Ovary (tissue), 9 donors: ENCODE results near the gene STMP1. TPM values are rescaled to one million over a fixed set of nuclear protein-coding genes. Genes with fewer than 3 reads are reported as not detected.

Experiments
- DNase-seq, 5 donors: peaks; one replicate each; pipeline ENCODE4 v3.0.0-alpha.2; 2019 to 2020
- H3K27ac ChIP-seq, 2 donors: fragments of 200-600 bp; one replicate each; pipeline versions ENCODE4 v1.5.1 to v1.8.0; 2019 to 2022
- H3K27me3 ChIP-seq: fragments of 200-600 bp; one replicate; pipeline ENCODE4 v1.8.0; 2022
- H3K36me3 ChIP-seq: fragments of 200-600 bp; sonication (generic); one replicate; pipeline ENCODE4 v1.5.1; 2019
- H3K4me1 ChIP-seq: one replicate; pipeline ENCODE4 v1.8.1; 2013; ENCODE audit warnings: mild to moderate bottlenecking, moderate library complexity; ENCODE audit not compliant: insufficient read depth
- H3K4me3 ChIP-seq: fragments of 200-600 bp; sonication (generic); one replicate; pipeline ENCODE4 v1.5.1; 2017
- H3K9me3 ChIP-seq, 2 donors: fragments of 200-600 bp in 1 of 2; sonication (generic) in 1 of 2; one replicate each; pipeline versions ENCODE4 v1.5.1 to v1.8.1; 2013 to 2019; ENCODE audit warnings: mild to moderate bottlenecking in 1 of 2, moderate library complexity in 1 of 2
- CTCF ChIP-seq, 3 donors: fragments of 450-650 bp in 2 of 3; fragments of 200-600 bp in 1 of 3; IDR thresholded peaks; one replicate each; pipeline versions ENCODE4 v1.5.1 to v1.8.0; 2016 to 2022; ENCODE audit warnings: antibody characterized with exemption in 3 of 3, mild to moderate bottlenecking in 1 of 3
- EP300 ChIP-seq: sonication (generic); formaldehyde crosslinking; IDR thresholded peaks from one replicate; pipeline ENCODE4 v1.6.1; 2017; ENCODE audit warnings: antibody characterized with exemption
- POLR2A ChIP-seq: fragments of 450-650 bp; IDR thresholded peaks from one replicate; pipeline ENCODE4 v1.6.1; 2017; ENCODE audit warnings: antibody characterized with exemption, mild to moderate bottlenecking, moderate library complexity
- WGBS, 3 donors: extraction: QIAGEN DNeasy Blood & Tissue Kit in 1 of 3; methylation state at CpG; one replicate each; pipeline versions ENCODE4 v1.1.5 to v1.1.7; 2013 to 2017; 5-methylcytosine and 5-hydroxymethylcytosine counted together
- intact Hi-C, 4 donors: fragments of 100-400 bp; cut with DNase I; formaldehyde crosslinking; loops; one replicate each; pipeline versions ENCODE4 v1.11.0 to v1.15.1; 2022 to 2023
- polyA plus RNA-seq, 2 donors: library from polyadenylated mRNA; stranded (reverse); fragments of 200-250 nt in 1 of 2; fragments of 350-450 nt in 1 of 2; fragmentation: Illumina TruSeq in 1 of 2; extraction: RNeasy Lipid Tissue Mini Kit (QIAGEN cat#74804) in 1 of 2; gene quantifications; one replicate each; pipeline ENCODE4 v1.2.3, GENCODE V29; 2013 to 2014
- total RNA-seq, 7 donors: library from RNA; depleted of rRNA in 2 of 7; stranded (reverse); fragments of >200 nt in 2 of 7; fragmentation: NEBNext Ultra II Directional in 3 of 7; extraction: Animal tissue kit (Norgen Biotek cat#: 25700) in 3 of 7; gene quantifications; one replicate each; pipeline versions ENCODE4 v1.1.0 to v1.2.4, GENCODE V29; 2016 to 2023
- donor health status: DM: no; HTN: no; CAD: no; lungs with moderate emphysema.
- donor health status: DM: no; HTN: no; CAD: no.
- donor health status: Bipolar disorder and iron deficiency.
- donor health status: DM: yes; HTN: yes; CAD: no.
- donor health status: DM: no; HTN: no; CAD: no.
- donor health status: DM: yes; HTN: yes; CAD: no.

STMP1 gene
- total and polyA plus RNA-seq, 9 donors, result 11.0 to 24.3 (median 19.7) TPM

GRCh38 chr7:135712796-135713195 lies 50.5 kb downstream of the STMP1 start:
- TF ChIP-seq CTCF (IDR thresholded peaks at IDR 0.05) (no peak), EP300 (no peak), POLR2A (no peak)
- WGBS, 3 donors, result 2 to 14% (median 3%) methylated on average over 7 of the region's 7 CpGs
- Histone ChIP-seq H3K4me3 (no peak overlapping the region), H3K36me3 (no peaks in the 10 kb centered on the region), H3K4me1 (peaks cover 3% of the 10 kb centered on the region), H3K27me3 (no peaks in the 10 kb centered on the region), H3K9me3 (no peaks in the 10 kb centered on the region), H3K27ac (no peak overlapping the region)
- no peak for DNase-seq
- intact Hi-C loops, result no loop called here

- H3K4me3 ChIP-seq, result no peak overlapping the region
- DNase-seq, result no peak
- intact Hi-C loops, result no loop called here
- no peak overlapping the region for H3K27ac ChIP-seq
- H3K27me3 ChIP-seq, result no peaks in the 10 kb centered on the region
- H3K4me1 ChIP-seq, result peaks cover 3% of the 10 kb centered on the region
- no peaks in the 10 kb centered on the region for H3K9me3 ChIP-seq
- 88% methylated on average over 4 of the region's 4 CpGs for WGBS, 3 donors
- no peak for TF ChIP-seq POLR2A
- no peak for TF ChIP-seq CTCF (IDR thresholded peaks at IDR 0.05)
- no peak for TF ChIP-seq EP300
- no peaks in the 10 kb centered on the region for H3K36me3 ChIP-seq
These were observed 51.6 kb downstream of the STMP1 start for GRCh38 chr7:135713836-135714470.

- intact Hi-C loops, result no loop called here
- DNase-seq, result no peak
- no peak overlapping the region for H3K27ac ChIP-seq
- TF ChIP-seq EP300, result no peak
- no peak for TF ChIP-seq POLR2A
- TF ChIP-seq CTCF (IDR thresholded peaks at IDR 0.05), result no peak
- H3K9me3 ChIP-seq, result no peaks in the 10 kb centered on the region
- H3K36me3 ChIP-seq, result no peaks in the 10 kb centered on the region
- H3K4me1 ChIP-seq, result peaks cover 3% of the 10 kb centered on the region
- 78 to 82% (median 80%) methylated on average over 20 of the region's 20 CpGs for WGBS, 3 donors
- no peaks in the 10 kb centered on the region for H3K27me3 ChIP-seq
- no peak overlapping the region for H3K4me3 ChIP-seq
These were observed 52.3 kb downstream of the STMP1 start for GRCh38 chr7:135714534-135715009.

GRCh38 chr7:135715055-135715522 lies 52.8 kb downstream of the STMP1 start:
- Histone ChIP-seq H3K27ac (no peak overlapping the region), H3K4me3 (no peak overlapping the region), H3K27me3 (no peaks in the 10 kb centered on the region), H3K9me3 (no peaks in the 10 kb centered on the region), H3K36me3 (no peaks in the 10 kb centered on the region), H3K4me1 (peaks cover 3% of the 10 kb centered on the region)
- no peak for TF ChIP-seq POLR2A
- no peak for TF ChIP-seq EP300
- no peak for TF ChIP-seq CTCF (IDR thresholded peaks at IDR 0.05)
- 96 to 97% (median 96%) methylated on average over 5 of the region's 5 CpGs for WGBS, 3 donors
- DNase-seq, result no peak
- intact Hi-C loops, result no loop called here
